IgD-negative memory B cell (primary cell): ENCODE results near the gene CTDNEP1. TPM values are rescaled to one million over a fixed set of nuclear protein-coding genes. Genes with fewer than 3 reads are reported as not detected.

ENCODE experiments used
- H3K27ac Mint-ChIP-seq, 3 donors: one replicate each; pipeline ENCODE4 v1.8.0; 2020 to 2022; ENCODE audit warnings: mild to moderate bottlenecking in 3 of 3, mixed read lengths in 3 of 3, moderate library complexity in 1 of 3
- H3K27me3 Mint-ChIP-seq: one replicate; pipeline ENCODE4 v1.8.0; 2021; ENCODE audit warnings: mixed read lengths
- H3K36me3 Mint-ChIP-seq: one replicate; pipeline ENCODE4 v1.8.0; 2020; ENCODE audit warnings: mild to moderate bottlenecking, mixed read lengths
- H3K4me1 Mint-ChIP-seq, 3 donors: one replicate each; pipeline ENCODE4 v1.8.0; 2020 to 2022; ENCODE audit warnings: mixed read lengths in 3 of 3, mild to moderate bottlenecking in 1 of 3
- H3K4me3 Mint-ChIP-seq, 4 donors: one replicate each; pipeline ENCODE4 v1.8.0; 2020 to 2022; ENCODE audit warnings: mild to moderate bottlenecking in 4 of 4, mixed read lengths in 4 of 4, moderate library complexity in 3 of 4
- H3K9me3 Mint-ChIP-seq, 3 donors: one replicate each; pipeline ENCODE4 v1.8.0; 2020 to 2021; ENCODE audit warnings: mixed read lengths in 3 of 3, mild to moderate bottlenecking in 1 of 3
- polyA plus RNA-seq: library from polyadenylated mRNA; unstranded; fragments of 300-500 nt; fragmentation: Illumina TruSeq; gene quantifications from one replicate; pipeline ENCODE4 v1.2.3, GENCODE V29; 2021

Gene CTDNEP1
- polyA plus RNA-seq: 48.7 TPM

- Mint-ChIP-seq H3K4me3 (peak within 1 kb of the TSS; percentile 95 to 99 (median 96)), H3K9me3 (no peaks in the 10 kb centered on the region), H3K4me1 (peaks cover 27 to 31% (median 28%) of the 10 kb centered on the region in 3 donors), H3K36me3 (peaks cover 2% of the 10 kb centered on the region), H3K27ac (peak within 1 kb of the TSS; percentile 99 to 100 (median 99)), H3K27me3 (peaks cover 3% of the 10 kb centered on the region)
These were observed at the start of gene CTDNEP1 for GRCh38 chr17:7251661-7252175. CTDNEP1 (minus strand) TSS chr17:7251734; CDS start chr17:7251296, 438 bp downstream.

GRCh38 chr17:7296189-7296861 lies 44.8 kb upstream of the CTDNEP1 start:
- H3K9me3 Mint-ChIP-seq: no peaks in the 10 kb centered on the region
- H3K4me3 Mint-ChIP-seq: peak overlapping the region; percentile 16 to 77 (median 66)
- peak overlapping the region in 1 of 3 donors; percentile 85 for H3K27ac Mint-ChIP-seq
- peaks cover 12% of the 10 kb centered on the region for H3K27me3 Mint-ChIP-seq
- H3K4me1 Mint-ChIP-seq: peaks cover 10 to 13% (median 13%) of the 10 kb centered on the region in 3 donors
- H3K36me3 Mint-ChIP-seq: peaks cover 2% of the 10 kb centered on the region

GRCh38 chr17:7295230-7296180 lies 44.0 kb upstream of the CTDNEP1 start:
- Mint-ChIP-seq H3K4me1 (peaks cover 10 to 13% (median 13%) of the 10 kb centered on the region in 3 donors), H3K36me3 (peaks cover 1% of the 10 kb centered on the region), H3K27ac (peak overlapping the region in 2 of 3 donors; percentile 69 to 93), H3K27me3 (peaks cover 14% of the 10 kb centered on the region), H3K4me3 (peak overlapping the region; percentile 55 to 95 (median 82)), H3K9me3 (no peaks in the 10 kb centered on the region)

GRCh38 chr17:7294614-7295153 lies 43.1 kb upstream of the CTDNEP1 start, which contains the start of gene YBX2:
YBX2 (minus strand) TSS chr17:7294639; CDS start chr17:7294500, 139 bp downstream.
- Mint-ChIP-seq H3K27ac (peak within 1 kb of the TSS in 2 of 3 donors; percentile 69 to 93), H3K27me3 (peaks cover 19% of the 10 kb centered on the region), H3K4me3 (peak within 1 kb of the TSS; percentile 55 to 95 (median 82)), H3K9me3 (no peaks in the 10 kb centered on the region), H3K36me3 (no peaks in the 10 kb centered on the region), H3K4me1 (peaks cover 10 to 13% (median 13%) of the 10 kb centered on the region in 3 donors)

- no peaks in the 10 kb centered on the region for H3K9me3 Mint-ChIP-seq
- peaks cover 19% of the 10 kb centered on the region for H3K27me3 Mint-ChIP-seq
- H3K36me3 Mint-ChIP-seq: no peaks in the 10 kb centered on the region
- peak overlapping the region; percentile 41 to 68 (median 50) for H3K4me3 Mint-ChIP-seq
- peaks cover 10 to 13% (median 13%) of the 10 kb centered on the region in 3 donors for H3K4me1 Mint-ChIP-seq
- peak overlapping the region in 1 of 3 donors; percentile 68 for H3K27ac Mint-ChIP-seq
These were observed 42.5 kb upstream of the CTDNEP1 start for GRCh38 chr17:7293816-7294613.

GRCh38 chr17:7293159-7293558 lies 41.6 kb upstream of the CTDNEP1 start:
- no peaks in the 10 kb centered on the region for H3K36me3 Mint-ChIP-seq
- H3K27ac Mint-ChIP-seq: peak overlapping the region in 1 of 3 donors; percentile 68
- peaks cover 10 to 13% (median 13%) of the 10 kb centered on the region in 3 donors for H3K4me1 Mint-ChIP-seq
- H3K27me3 Mint-ChIP-seq: peaks cover 24% of the 10 kb centered on the region
- H3K4me3 Mint-ChIP-seq: peak overlapping the region in 3 of 4 donors; percentile 50 to 68 (median 51)
- no peaks in the 10 kb centered on the region for H3K9me3 Mint-ChIP-seq

GRCh38 chr17:7292729-7293128 lies 41.2 kb upstream of the CTDNEP1 start:
- Mint-ChIP-seq H3K27ac (peak overlapping the region in 1 of 3 donors; percentile 68), H3K9me3 (no peaks in the 10 kb centered on the region), H3K4me1 (peaks cover 10 to 13% (median 13%) of the 10 kb centered on the region in 3 donors), H3K36me3 (no peaks in the 10 kb centered on the region), H3K27me3 (peaks cover 24% of the 10 kb centered on the region), H3K4me3 (peak overlapping the region in 2 of 4 donors; percentile 50 to 68)

GRCh38 chr17:7292194-7292593 lies 40.7 kb upstream of the CTDNEP1 start:
- Mint-ChIP-seq H3K27me3 (peaks cover 24% of the 10 kb centered on the region), H3K9me3 (no peaks in the 10 kb centered on the region), H3K4me3 (no peak overlapping the region), H3K36me3 (no peaks in the 10 kb centered on the region), H3K27ac (no peak overlapping the region), H3K4me1 (peaks cover 10 to 13% (median 13%) of the 10 kb centered on the region in 3 donors)

GRCh38 chr17:7290685-7291084 lies 39.2 kb upstream of the CTDNEP1 start:
- peaks cover 0 to 10% (median 9%) of the 10 kb centered on the region in 3 donors for H3K4me1 Mint-ChIP-seq
- no peak overlapping the region for H3K4me3 Mint-ChIP-seq
- no peaks in the 10 kb centered on the region for H3K36me3 Mint-ChIP-seq
- H3K27me3 Mint-ChIP-seq: peaks cover 28% of the 10 kb centered on the region
- H3K9me3 Mint-ChIP-seq: no peaks in the 10 kb centered on the region
- peak overlapping the region in 1 of 3 donors; percentile 62 for H3K27ac Mint-ChIP-seq

- H3K36me3 Mint-ChIP-seq: no peaks in the 10 kb centered on the region
- H3K4me1 Mint-ChIP-seq: peaks cover 0 to 7% (median 6%) of the 10 kb centered on the region in 3 donors
- H3K4me3 Mint-ChIP-seq: no peak overlapping the region
- no peaks in the 10 kb centered on the region for H3K9me3 Mint-ChIP-seq
- H3K27me3 Mint-ChIP-seq: peaks cover 28% of the 10 kb centered on the region
- no peak overlapping the region for H3K27ac Mint-ChIP-seq
These were observed 38.6 kb upstream of the CTDNEP1 start for GRCh38 chr17:7290166-7290565.

GRCh38 chr17:7289256-7290032 lies 37.9 kb upstream of the CTDNEP1 start:
- no peak overlapping the region for H3K27ac Mint-ChIP-seq
- peaks cover 0 to 5% (median 3%) of the 10 kb centered on the region in 3 donors for H3K4me1 Mint-ChIP-seq
- peaks cover 28% of the 10 kb centered on the region for H3K27me3 Mint-ChIP-seq
- no peaks in the 10 kb centered on the region for H3K9me3 Mint-ChIP-seq
- no peak overlapping the region for H3K4me3 Mint-ChIP-seq
- H3K36me3 Mint-ChIP-seq: no peaks in the 10 kb centered on the region

GRCh38 chr17:7285679-7286078 lies 34.1 kb upstream of the CTDNEP1 start:
- no peak overlapping the region for H3K27ac Mint-ChIP-seq
- peaks cover 0 to 1% (median 0%) of the 10 kb centered on the region in 3 donors for H3K9me3 Mint-ChIP-seq
- H3K4me3 Mint-ChIP-seq: no peak overlapping the region
- peaks cover 40% of the 10 kb centered on the region for H3K27me3 Mint-ChIP-seq
- H3K4me1 Mint-ChIP-seq: peaks cover 2 to 10% (median 9%) of the 10 kb centered on the region in 3 donors
- no peaks in the 10 kb centered on the region for H3K36me3 Mint-ChIP-seq

- Mint-ChIP-seq H3K27me3 (peaks cover 38% of the 10 kb centered on the region), H3K27ac (no peak overlapping the region), H3K4me1 (peaks cover 9 to 11% (median 9%) of the 10 kb centered on the region in 3 donors), H3K36me3 (no peaks in the 10 kb centered on the region), H3K4me3 (no peak overlapping the region), H3K9me3 (peaks cover 0 to 1% (median 0%) of the 10 kb centered on the region in 3 donors)
These were observed 33.4 kb upstream of the CTDNEP1 start for GRCh38 chr17:7284911-7285310.
